Nephron (organoid): Measurements from ENCODE around the gene ACTL10.
"Not testable (repeated sequence)": the region's sequence is repeated elsewhere in the genome, so short reads cannot be mapped to it uniquely, and the experiment has no call there.

ENCODE experiments used
- H3K27ac Mint-ChIP-seq, 3 experiments: 2 replicates each; pipeline ENCODE4 v1.8.0; 2020; ENCODE audit warnings: mixed read lengths in 3 of 3, mild to moderate bottlenecking in 2 of 3, moderate library complexity in 1 of 3
- H3K27me3 Mint-ChIP-seq: 2 replicates; pipeline ENCODE4 v1.8.0; 2021; ENCODE audit warnings: low read depth, mild to moderate bottlenecking, moderate library complexity, mixed read lengths
- H3K36me3 Mint-ChIP-seq: 2 replicates; pipeline ENCODE4 v1.8.0; 2020; ENCODE audit warnings: low read depth, mixed read lengths
- H3K4me1 Mint-ChIP-seq: 2 replicates; pipeline ENCODE4 v1.8.0; 2020; ENCODE audit warnings: mixed read lengths
- H3K4me3 Mint-ChIP-seq, 3 experiments: 2 replicates each; pipeline ENCODE4 v1.8.0; 2020; ENCODE audit warnings: mild to moderate bottlenecking in 3 of 3, mixed read lengths in 3 of 3, moderate library complexity in 2 of 3
- H3K9me3 Mint-ChIP-seq: 2 replicates; pipeline ENCODE4 v1.8.0; 2020; ENCODE audit warnings: mixed read lengths
- CTCF ChIP-seq, 3 experiments: fragments of 200-600 bp; sonication (generic); IDR thresholded peaks; one replicate each; pipeline ENCODE4 v1.5.0; 2021; ENCODE audit warnings: antibody characterized with exemption in 3 of 3; ENCODE audit not compliant: unreplicated experiment in 3 of 3

ACTL10 gene

DNA sequence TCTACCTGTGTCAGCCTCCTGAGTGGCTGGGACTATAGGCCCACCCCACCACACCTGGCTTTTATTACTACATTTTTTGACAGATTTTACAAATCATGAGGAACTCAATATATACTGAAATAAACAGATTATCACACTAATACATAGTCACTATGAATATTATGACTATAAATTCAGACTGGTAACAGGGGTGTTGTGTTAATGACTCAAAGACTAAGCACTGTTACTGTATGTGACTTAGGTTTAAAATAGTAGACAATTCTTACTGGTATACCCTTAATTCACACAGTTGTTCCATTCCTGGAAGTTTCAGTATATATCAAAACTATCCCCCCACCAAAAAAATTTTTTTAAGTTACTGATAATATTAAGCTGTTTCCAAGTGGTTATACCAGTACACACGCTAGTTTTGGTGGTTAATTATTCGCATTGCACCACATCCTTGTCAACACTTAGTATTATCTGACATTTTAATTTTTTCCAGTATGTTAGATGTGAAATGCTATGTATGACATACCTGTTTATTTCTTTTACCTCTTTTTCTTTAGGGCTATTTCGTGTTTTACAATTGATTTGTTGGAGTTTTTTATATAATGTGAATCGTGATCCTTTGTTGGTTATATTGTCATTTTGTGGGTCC is 39.0 kb upstream of the ACTL10 start:
- peaks cover 85% of the 10 kb centered on the region for H3K36me3 Mint-ChIP-seq
- H3K9me3 Mint-ChIP-seq: no peaks in the 10 kb centered on the region
- H3K4me3 Mint-ChIP-seq: no peak overlapping the region
- no peak for TF ChIP-seq CTCF (IDR thresholded peaks at IDR 0.05; ENCODE audit: unreplicated experiment in 3 of 3)
- no peak overlapping the region for H3K27ac Mint-ChIP-seq
- no peaks in the 10 kb centered on the region for H3K4me1 Mint-ChIP-seq
- H3K27me3 Mint-ChIP-seq: no peaks in the 10 kb centered on the region

DNA sequence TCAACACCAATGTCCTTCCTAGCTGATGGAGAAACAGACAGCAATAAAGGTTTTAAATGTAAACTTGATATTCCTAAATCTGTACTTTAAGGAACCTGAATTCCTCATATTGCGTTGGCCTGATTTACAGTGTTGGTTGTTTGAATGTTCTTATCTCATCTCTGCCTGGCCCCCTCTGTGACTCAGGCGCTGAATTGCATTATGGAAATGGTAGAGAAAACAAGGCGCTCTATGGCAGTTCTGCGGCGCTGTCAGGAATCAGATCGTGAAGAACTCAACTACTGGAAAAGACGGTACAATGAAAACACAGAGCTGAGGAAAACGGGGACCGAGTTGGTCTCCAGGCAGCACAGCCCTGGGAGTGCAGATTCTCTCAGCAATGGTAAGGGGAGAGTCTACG is 37.2 kb upstream of the ACTL10 start:
- TF ChIP-seq CTCF (IDR thresholded peaks at IDR 0.05; ENCODE audit: unreplicated experiment in 3 of 3): no peak
- Mint-ChIP-seq H3K27ac (no peak overlapping the region), H3K4me3 (no peak overlapping the region), H3K4me1 (no peaks in the 10 kb centered on the region), H3K9me3 (no peaks in the 10 kb centered on the region), H3K36me3 (peaks cover 73% of the 10 kb centered on the region), H3K27me3 (no peaks in the 10 kb centered on the region)

DNA sequence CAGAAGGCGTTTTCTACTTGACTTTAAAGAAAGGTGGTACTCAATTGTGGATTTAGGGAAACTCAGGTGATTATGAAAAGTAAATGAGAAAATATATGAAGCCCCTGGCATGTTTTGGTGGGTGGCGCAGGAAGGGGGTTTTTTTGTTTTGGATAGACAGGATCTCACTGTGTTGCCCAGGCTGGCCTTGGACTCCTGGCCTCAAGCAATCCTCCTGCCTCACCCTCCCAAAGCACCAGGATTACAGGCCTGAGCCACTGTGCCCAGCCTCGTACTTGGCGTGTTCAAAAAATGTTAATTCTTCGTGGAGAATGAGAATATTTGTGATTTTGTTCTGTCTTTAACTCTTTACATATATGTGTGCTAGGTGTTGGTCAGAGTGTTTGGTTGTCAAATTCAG is 36.8 kb upstream of the ACTL10 start:
- no peaks in the 10 kb centered on the region for H3K4me1 Mint-ChIP-seq
- no peak overlapping the region for H3K27ac Mint-ChIP-seq
- no peak for TF ChIP-seq CTCF (IDR thresholded peaks at IDR 0.05; ENCODE audit: unreplicated experiment in 3 of 3)
- H3K4me3 Mint-ChIP-seq: no peak overlapping the region
- H3K36me3 Mint-ChIP-seq: peaks cover 72% of the 10 kb centered on the region
- H3K27me3 Mint-ChIP-seq: no peaks in the 10 kb centered on the region
- no peaks in the 10 kb centered on the region for H3K9me3 Mint-ChIP-seq

- TF ChIP-seq CTCF (IDR thresholded peaks at IDR 0.05; ENCODE audit: unreplicated experiment in 3 of 3): no peak
- Mint-ChIP-seq H3K4me1 (no peaks in the 10 kb centered on the region), H3K4me3 (no peak overlapping the region), H3K27ac (no peak overlapping the region), H3K36me3 (peaks cover 71% of the 10 kb centered on the region), H3K9me3 (no peaks in the 10 kb centered on the region), H3K27me3 (no peaks in the 10 kb centered on the region)
These were observed 36.2 kb upstream of the ACTL10 start for GRCh38 chr20:33630507-33630906.

GRCh38 chr20:33631910-33632309 is 34.8 kb upstream of the ACTL10 start:
- H3K27me3 Mint-ChIP-seq, H3K9me3 Mint-ChIP-seq, H3K4me3 Mint-ChIP-seq, H3K27ac Mint-ChIP-seq, H3K4me1 Mint-ChIP-seq: not testable (repeated sequence)
- H3K36me3 Mint-ChIP-seq: peaks cover 61% of the 10 kb centered on the region

DNA sequence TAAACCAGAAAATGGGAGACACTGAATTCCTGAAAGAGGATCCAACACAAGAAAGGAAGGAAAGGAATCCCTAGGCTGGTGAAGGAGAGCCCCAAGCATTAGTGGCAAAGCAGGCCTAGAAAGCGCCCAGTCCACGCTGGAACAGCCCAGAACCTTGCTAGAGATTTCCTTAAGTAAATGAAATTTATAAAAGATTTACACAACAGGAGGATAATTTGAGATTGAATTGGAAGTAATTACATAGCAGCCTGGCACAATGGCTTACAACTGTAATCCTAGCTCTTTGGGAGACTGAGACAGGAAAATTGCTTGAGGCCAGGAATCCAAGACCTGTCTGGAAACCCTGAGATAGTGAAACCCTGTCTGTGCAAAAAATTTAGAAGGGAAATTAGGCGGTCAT is 31.4 kb upstream of the ACTL10 start:
- Mint-ChIP-seq H3K4me3 (no peak overlapping the region), H3K36me3 (peaks cover 58% of the 10 kb centered on the region), H3K9me3 (no peaks in the 10 kb centered on the region), H3K27ac (peak overlapping the region in 1 of 3 experiments; percentile 66), H3K27me3 (no peaks in the 10 kb centered on the region), H3K4me1 (no peaks in the 10 kb centered on the region)
- TF ChIP-seq CTCF (IDR thresholded peaks at IDR 0.05; ENCODE audit: unreplicated experiment in 3 of 3): no peak
